ENCODE data around the gene SSBP1. TPM values are rescaled to one million over a fixed set of nuclear protein-coding genes. Genes with fewer than 3 reads are reported as not detected.
"Not testable (repeated sequence)": the region's sequence is repeated elsewhere in the genome, so short reads cannot be mapped to it uniquely, and the experiment has no call there.

Gene SSBP1, protein sequence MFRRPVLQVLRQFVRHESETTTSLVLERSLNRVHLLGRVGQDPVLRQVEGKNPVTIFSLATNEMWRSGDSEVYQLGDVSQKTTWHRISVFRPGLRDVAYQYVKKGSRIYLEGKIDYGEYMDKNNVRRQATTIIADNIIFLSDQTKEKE
- total RNA-seq = 10 to 100 TPM; 69.4 to 76.4 TPM
- long read RNA-seq, donor 1, transcript SSBP1-201 (7 exons, 687 nt) = major isoform, 9 of 13 reads
- long read RNA-seq, donor 1, partial matches to known transcripts = 1 of 13 reads
- long read RNA-seq, donor 1, other reads (novel, unspliced or antisense) = 0 of 13 reads
- long read RNA-seq, donor 2, transcript SSBP1-201 (7 exons, 687 nt) = major isoform, 24 of 41 reads
- long read RNA-seq, donor 2, transcript SSBP1-206 (7 exons, 630 nt) = minor isoform, 7 of 41 reads
- long read RNA-seq, donor 2, partial matches to known transcripts = 2 of 41 reads
- long read RNA-seq, donor 2, other reads (novel, unspliced or antisense) = 5 of 41 reads

DNA sequence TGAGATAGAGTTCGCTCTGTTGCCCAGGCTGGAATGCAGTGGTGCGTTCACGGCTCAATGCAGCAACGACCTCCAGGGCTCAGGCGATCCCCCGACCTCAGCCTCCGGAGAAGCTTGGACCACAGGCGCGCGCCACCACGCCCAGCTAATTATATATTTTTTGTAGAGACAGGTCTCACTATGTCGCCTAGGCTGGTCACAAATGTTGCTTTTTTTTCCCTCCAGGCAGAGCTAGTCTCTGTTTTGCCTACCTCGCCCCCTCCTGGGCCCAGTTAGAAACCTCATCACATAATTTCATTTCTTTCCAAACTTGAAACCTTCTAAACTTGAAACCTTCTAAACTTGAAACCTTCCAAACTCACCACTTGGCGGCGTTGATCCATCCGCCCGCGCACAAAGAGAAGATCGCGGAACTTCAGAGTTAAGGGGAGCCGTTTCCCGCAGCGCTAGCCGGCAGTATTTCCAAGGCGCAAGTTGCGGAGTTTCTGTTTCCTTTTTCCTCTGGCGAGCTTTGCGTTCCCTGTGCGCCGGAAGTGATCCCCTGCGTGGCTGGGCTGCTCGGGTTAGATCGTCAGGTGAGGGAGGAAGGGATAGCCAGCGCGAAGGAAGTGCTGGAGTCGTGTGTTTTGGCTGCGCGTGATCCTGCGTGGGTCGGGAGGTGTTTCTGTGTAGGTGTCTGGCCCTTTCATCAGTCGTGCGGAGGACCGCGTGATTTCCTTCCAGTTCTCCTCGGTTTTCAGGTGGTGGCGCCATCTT is at the start of gene SSBP1:
SSBP1 (plus strand) TSS at position 523 of the 756 bp plus-strand sequence. CDS start 809 bp downstream, outside the sequence.
- DNase-seq (ENCODE audit: low spot score) = peak; percentile 97
- intact Hi-C loops (cut with DNase I) = no loop called here

DNA sequence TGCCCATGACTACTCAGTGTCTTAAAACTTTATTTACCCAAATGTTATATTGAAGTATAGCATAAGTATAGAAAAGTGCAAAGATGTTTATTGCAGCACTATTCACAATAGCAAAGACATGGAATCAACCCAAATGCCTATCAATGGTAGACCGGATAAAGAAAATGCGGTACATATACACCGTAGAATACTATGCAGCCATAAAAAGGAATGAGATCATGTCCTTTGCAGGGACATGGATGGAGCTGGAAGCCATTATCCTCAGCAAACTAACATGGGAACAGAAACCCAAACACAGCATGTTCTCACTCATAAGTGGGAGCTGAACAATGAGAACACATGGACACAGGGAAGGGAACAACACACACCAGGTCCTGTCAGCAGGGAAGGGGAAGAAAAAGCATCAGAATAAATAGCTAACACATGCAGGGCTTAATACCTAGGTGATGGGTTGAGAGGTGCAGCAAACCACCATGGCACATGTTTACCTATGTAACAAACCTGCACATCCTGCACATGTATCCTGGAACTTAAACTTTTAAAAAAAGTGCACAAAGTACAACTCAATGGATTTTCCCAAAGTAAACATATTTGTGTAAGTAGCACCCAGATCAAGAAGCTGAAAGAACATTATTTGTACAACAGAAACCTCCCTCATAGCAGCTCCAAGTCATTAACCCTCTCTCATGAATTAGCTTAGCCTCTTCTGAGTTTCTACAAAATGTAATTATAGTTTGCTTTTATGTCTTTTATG is 48.9 kb upstream of the SSBP1 start:
- DNase-seq (ENCODE audit: low spot score); intact Hi-C loops (cut with DNase I): not testable (repeated sequence)

DNA sequence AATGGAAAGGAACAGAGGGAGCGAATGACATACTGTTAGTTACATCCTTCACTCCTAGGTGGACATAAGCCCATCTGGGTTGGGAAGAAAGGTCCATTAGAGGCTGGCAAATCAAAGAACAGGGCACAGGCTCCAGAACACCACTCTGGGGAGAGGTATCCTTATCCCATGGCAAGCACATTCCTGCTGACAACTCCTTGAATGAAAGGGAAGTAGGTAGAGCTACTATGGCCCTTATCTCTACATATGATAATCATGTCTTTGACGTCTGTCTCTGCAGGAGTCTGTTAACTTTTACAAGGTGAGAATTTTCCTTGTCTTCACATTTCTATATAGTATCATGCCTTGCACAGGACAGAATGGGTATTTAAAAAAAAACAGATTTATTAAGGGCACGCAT is 46.6 kb upstream of the SSBP1 start:
- no peak for DNase-seq (ENCODE audit: low spot score)
- intact Hi-C loops (cut with DNase I) = no loop called here

- DNase-seq (ENCODE audit: low spot score) = no peak
- intact Hi-C loops (cut with DNase I) = no loop called here
These were observed 46.2 kb upstream of the SSBP1 start for GRCh38 chr7:141691961-141692360.

DNA sequence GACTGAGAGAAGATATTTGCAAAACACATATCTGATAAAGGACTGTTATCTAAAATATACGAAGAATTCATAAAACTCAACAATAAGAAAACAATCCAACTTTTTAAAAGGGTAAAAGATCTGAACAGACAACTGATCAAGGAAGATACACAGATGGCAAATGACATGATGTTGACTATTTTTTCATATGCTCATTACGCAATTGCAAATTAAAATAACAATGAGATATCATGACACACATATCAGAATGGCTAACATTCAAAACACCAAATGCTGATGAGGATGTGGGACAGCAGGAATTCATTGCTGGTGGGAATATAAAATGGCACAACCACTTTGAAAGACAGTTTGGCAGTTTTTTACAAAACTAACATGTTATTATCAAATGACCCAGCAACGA is 45.1 kb upstream of the SSBP1 start:
- intact Hi-C loops (cut with DNase I) = no loop called here
- no peak for DNase-seq (ENCODE audit: low spot score)

- intact Hi-C loops (cut with DNase I) = no loop called here
- DNase-seq (ENCODE audit: low spot score) = no peak
These were observed 42.3 kb upstream of the SSBP1 start for GRCh38 chr7:141695803-141696289.

DNA sequence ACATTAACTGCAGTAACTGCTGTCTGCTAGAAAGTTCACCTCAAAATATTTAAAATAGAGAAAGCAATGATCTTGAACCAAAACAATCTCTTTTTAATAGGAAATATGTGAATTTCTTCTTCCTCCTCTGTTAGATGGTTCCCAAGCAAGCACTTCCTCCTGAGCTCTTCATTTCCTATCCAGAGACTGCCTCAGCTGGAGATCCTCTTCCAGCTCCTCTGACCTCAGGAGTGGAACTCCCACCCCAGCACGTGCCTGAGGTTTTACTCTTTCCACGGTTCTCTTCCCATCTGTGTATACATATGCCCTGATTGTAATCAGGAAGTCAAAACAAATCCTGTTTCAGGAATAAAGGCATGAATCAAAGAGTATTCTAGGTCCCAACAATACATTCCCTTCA is 41.8 kb upstream of the SSBP1 start:
- DNase-seq (ENCODE audit: low spot score) = no peak
- intact Hi-C loops (cut with DNase I) = no loop called here

GRCh38 chr7:141697211-141697871 is 40.8 kb upstream of the SSBP1 start:
- intact Hi-C loops (cut with DNase I) = no loop called here
- DNase-seq (ENCODE audit: low spot score) = no peak

DNA sequence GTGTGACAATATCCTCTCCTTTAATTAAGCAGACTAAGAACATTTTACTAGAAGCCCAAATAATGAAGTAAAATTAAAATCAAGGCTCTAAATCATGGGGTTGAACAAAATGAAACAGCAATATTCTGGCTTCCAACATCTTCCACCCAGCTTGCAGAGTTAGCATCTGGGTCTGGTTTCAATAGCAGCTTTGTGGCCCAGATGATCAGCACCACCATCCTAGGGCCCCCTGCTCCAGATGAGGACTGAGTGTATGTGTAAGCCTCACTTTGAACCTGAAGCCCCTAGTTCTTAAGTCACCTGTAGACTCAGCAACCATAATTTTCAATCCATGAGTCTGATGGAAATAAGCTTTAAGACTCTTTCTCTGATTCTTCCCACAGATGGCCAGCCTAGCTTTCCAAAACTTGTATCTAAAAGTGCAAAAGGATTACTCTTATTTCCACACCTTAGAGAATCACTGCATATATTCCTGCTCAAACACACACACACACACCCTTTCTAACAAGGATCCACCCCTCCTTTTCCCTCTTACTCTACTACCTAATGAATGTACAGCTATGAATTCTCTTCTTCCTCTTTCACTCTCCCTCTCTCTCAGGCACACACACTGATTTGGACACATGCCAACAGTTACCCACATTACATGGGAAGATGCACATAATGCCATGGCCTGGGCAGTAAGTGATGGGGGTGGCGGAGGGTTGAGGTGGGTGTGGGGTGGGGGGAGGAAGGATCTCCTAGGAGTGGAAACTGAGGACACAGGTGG is 39.7 kb upstream of the SSBP1 start:
- intact Hi-C loops (cut with DNase I) = no loop called here
- DNase-seq (ENCODE audit: low spot score) = no peak

DNA sequence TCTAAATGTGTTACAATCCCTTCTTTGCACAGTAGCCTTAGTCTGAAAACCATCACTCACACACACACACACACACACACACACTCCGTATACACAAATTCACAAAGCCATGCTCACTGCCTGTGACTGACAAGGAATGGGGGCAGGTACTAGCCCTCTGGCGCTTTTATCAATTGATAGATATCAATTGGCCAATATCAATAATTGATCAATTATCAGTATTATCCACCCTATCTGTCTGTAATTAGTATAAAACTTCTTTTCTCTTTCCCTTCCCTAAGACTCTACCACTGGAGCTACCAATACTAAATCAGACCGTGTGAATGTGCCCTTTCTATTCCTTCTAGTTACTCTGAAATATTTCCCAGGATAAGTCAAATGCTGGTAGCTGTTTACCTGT is 38.3 kb upstream of the SSBP1 start:
- intact Hi-C loops (cut with DNase I) = no loop called here
- no peak for DNase-seq (ENCODE audit: low spot score)

DNA sequence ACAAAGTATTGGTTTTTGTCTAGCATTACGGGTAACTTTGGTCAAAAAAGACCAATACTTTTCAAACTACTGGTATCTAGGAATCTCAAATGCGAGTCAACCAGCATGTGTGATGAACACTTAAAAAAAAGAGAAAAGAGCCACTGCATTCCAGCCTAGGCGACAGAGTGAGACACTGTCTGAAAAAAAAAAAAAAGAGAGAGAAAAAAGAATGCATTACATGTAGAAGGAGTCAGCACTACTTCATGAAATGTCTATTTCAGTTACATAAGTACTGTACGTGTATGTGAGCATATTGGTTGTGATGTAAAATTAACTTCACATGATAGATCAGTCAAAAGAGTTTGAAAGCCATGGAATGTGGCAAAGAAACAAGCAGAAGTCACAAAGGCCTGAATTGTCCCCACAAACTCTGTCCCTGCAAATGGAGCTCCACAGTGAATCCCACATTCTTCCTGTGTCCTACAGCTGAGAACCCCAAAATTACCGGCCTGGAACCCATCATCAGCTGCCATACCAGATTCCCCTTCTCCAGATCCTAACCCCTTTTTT is 37.8 kb upstream of the SSBP1 start:
- intact Hi-C loops (cut with DNase I) = no loop called here
- no peak for DNase-seq (ENCODE audit: low spot score)

- DNase-seq (ENCODE audit: low spot score) = peak; percentile 70
- intact Hi-C loops (cut with DNase I) = no loop called here
These were observed 37.2 kb upstream of the SSBP1 start for GRCh38 chr7:141700848-141701371.

DNA sequence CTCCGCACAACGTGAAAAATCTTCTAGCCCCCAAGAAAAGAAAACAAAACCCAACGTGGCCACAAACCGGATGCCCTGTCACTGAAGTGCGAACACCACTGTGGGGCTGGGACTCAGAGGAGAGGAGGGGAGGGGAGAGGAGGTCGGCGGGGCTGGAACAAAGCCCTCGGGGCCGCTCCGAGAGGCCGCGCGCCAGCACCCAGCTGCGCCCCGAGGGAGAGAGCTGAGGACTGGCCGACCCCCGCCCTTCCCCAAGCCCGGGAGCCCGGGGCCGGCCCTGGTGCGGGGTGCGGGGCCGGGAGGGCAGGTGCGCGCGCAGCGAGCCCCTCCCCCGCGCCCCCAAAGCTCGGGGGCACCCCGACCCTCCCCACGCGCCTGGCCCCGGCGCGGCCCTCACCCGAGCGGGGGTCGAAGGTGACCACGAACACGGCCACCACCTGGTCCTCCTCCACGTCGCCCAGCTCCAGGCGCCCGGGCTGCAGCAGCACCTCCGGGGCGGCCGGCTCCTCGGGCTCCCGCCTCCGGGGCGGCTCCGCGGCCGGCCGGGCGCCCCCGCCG is 36.6 kb upstream of the SSBP1 start:
- peak; percentile 78 for DNase-seq (ENCODE audit: low spot score)
- intact Hi-C loops (cut with DNase I) = no loop called here

DNA sequence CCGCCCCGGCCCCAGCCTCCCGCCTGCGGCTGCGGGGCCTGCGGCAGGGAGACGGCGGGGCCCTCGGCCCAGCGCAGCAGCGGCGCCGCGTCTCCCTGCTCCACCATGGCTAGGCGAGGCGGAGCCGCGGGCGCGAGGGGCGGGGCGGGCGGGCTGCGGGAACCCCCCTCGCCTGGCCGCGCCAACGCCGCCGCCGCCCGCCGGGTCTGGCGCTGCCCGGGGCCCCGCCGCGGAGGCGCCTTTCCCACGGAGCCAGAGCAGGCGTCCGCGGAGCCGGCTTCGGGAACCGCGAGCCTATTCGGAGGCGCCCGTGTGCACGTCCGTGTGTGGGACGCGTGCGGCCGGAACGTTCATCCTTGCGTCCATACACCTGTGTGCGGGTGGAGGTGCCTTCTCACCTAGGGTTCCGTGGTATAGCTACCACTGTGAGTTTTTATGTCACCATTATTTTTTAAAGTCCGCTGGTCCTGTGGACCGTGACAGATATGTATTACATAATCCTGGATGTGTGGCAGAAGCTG is 36.1 kb upstream of the SSBP1 start, which contains the start of gene DENND11:
DENND11 (minus strand) TSS at position 120 of the 521 bp plus-strand sequence; CDS start at position 107, 13 bp downstream.
- intact Hi-C loops (cut with DNase I) = no loop called here
- DNase-seq (ENCODE audit: low spot score) = peak; percentile 76

- intact Hi-C loops (cut with DNase I) = no loop called here
- no peak for DNase-seq (ENCODE audit: low spot score)
These were observed 35.3 kb upstream of the SSBP1 start for GRCh38 chr7:141702892-141703291.

DNA sequence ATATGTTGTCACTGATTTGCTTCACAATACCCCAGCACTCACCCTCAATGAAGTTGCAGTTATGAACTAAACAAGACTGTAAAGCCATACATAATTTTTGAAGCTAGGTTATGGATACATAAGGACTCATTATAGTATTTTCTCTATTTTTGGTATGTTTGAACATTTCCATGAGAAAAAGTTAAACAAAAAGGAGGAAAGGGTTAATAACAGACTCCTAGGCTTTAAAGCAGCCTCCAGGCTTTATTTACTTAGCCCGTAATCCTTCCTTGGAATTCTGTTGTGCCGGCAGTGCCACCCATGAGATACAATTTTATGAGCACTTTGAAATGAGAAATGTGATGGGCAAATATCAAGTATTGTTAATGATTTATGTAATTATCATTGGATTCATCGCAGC is 34.0 kb upstream of the SSBP1 start:
- no peak for DNase-seq (ENCODE audit: low spot score)
- intact Hi-C loops (cut with DNase I) = no loop called here

GRCh38 chr7:141704741-141705140 is 33.4 kb upstream of the SSBP1 start:
- DNase-seq (ENCODE audit: low spot score) = no peak
- intact Hi-C loops (cut with DNase I) = no loop called here
